CD14-positive monocyte (primary cell): ENCODE data around the gene ACTG1. TPM values are rescaled to one million over a fixed set of nuclear protein-coding genes. Genes with fewer than 3 reads are reported as not detected.

Source experiments
- DNase-seq, 3 donors: peaks; one replicate each; pipeline ENCODE4 v3.0.0-alpha.2; 2011 to 2022
- H2AFZ ChIP-seq: 2 replicates; pipeline ENCODE4 v1.6.0; 2012; ENCODE audit warnings: mild to moderate bottlenecking, low read depth, low read length, inconsistent platforms; ENCODE audit not compliant: insufficient read depth, poor library complexity, severe bottlenecking
- H3K27ac ChIP-seq, 2 donors: 1 replicate in 1 of 2; 2 replicates in 1 of 2; pipeline ENCODE4 v1.5.1; 2012 to 2013; ENCODE audit warnings: low read length in 2 of 2, control low read depth in 1 of 2, inconsistent platforms in 1 of 2, low read depth in 1 of 2, mild to moderate bottlenecking in 1 of 2
- H3K27me3 ChIP-seq, 2 donors: one replicate each; pipeline versions ENCODE4 v1.6.0 to v1.6.1; 2011 to 2013; ENCODE audit warnings: low read length in 2 of 2; ENCODE audit not compliant: control insufficient read depth in 2 of 2, insufficient read depth in 2 of 2
- H3K36me3 ChIP-seq, 2 donors: replicated peaks in 1 of 2; 1 replicate in 1 of 2; 2 replicates in 1 of 2; pipeline versions ENCODE4 v1.5.1 to v1.6.1; 2012 to 2013; ENCODE audit warnings: low read length in 2 of 2, control low read depth in 1 of 2, inconsistent platforms in 1 of 2, mild to moderate bottlenecking in 1 of 2; ENCODE audit not compliant: insufficient read depth in 2 of 2, control insufficient read depth in 1 of 2
- H3K4me1 ChIP-seq, 2 donors: 1 replicate in 1 of 2; 2 replicates in 1 of 2; pipeline versions ENCODE4 v1.5.1 to v1.6.1; 2012 to 2013; ENCODE audit warnings: low read length in 2 of 2, control low read depth in 1 of 2, inconsistent platforms in 1 of 2, mild to moderate bottlenecking in 1 of 2, moderate library complexity in 1 of 2; ENCODE audit not compliant: insufficient read depth in 2 of 2, control insufficient read depth in 1 of 2
- H3K4me2 ChIP-seq: replicated peaks from 2 replicates; pipeline ENCODE3; 2012; ENCODE audit warnings: low read length, moderate library complexity, mild to moderate bottlenecking; ENCODE audit not compliant: poor library complexity, severe bottlenecking; ENCODE audit errors: extremely low read depth
- H3K4me3 ChIP-seq, 3 experiments: fragments of 200-600 bp in 1 of 3; sonication (generic) in 1 of 3; replicated peaks in 1 of 3; 1 replicate in 2 of 3; 2 replicates in 1 of 3; pipeline ENCODE4 v1.5.1; 2011 to 2013; ENCODE audit warnings: low read length in 3 of 3, mild to moderate bottlenecking in 3 of 3, control low read depth in 2 of 3, low read depth in 2 of 3, inconsistent platforms in 1 of 3, moderate library complexity in 1 of 3
- H3K79me2 ChIP-seq: 2 replicates; pipeline ENCODE4 v1.6.0; 2012; ENCODE audit warnings: mild to moderate bottlenecking, control low read depth, inconsistent platforms, low read length, moderate library complexity; ENCODE audit not compliant: insufficient read depth
- H3K9ac ChIP-seq: 2 replicates; pipeline ENCODE4 v1.6.0; 2017; ENCODE audit warnings: low read length, mild to moderate bottlenecking; ENCODE audit not compliant: insufficient read depth, poor library complexity, severe bottlenecking
- H3K9me3 ChIP-seq, 2 donors: replicated peaks in 1 of 2; 1 replicate in 1 of 2; 2 replicates in 1 of 2; pipeline versions ENCODE4 v1.5.1 to v1.6.1; 2012 to 2013; ENCODE audit warnings: low read length in 2 of 2, control low read depth in 1 of 2; ENCODE audit not compliant: control insufficient read depth in 1 of 2, insufficient read depth in 1 of 2
- H4K20me1 ChIP-seq: 2 replicates; pipeline ENCODE4 v1.6.0; 2012; ENCODE audit warnings: mild to moderate bottlenecking, low read length, control low read depth, moderate library complexity; ENCODE audit not compliant: insufficient read depth
- H3K27ac Mint-ChIP-seq, 7 donors: one replicate each; pipeline ENCODE4 v1.8.0; 2020; ENCODE audit warnings: mild to moderate bottlenecking in 7 of 7, mixed read lengths in 7 of 7, moderate library complexity in 6 of 7, inconsistent platforms in 2 of 7
- H3K27me3 Mint-ChIP-seq, 3 donors: one replicate each; pipeline ENCODE4 v1.8.0; 2021 to 2022; ENCODE audit warnings: low read depth in 3 of 3, mild to moderate bottlenecking in 3 of 3, mixed read lengths in 3 of 3, moderate library complexity in 3 of 3, inconsistent platforms in 1 of 3
- H3K36me3 Mint-ChIP-seq, 2 donors: one replicate each; pipeline ENCODE4 v1.8.0; 2020; ENCODE audit warnings: mixed read lengths in 2 of 2, inconsistent platforms in 1 of 2, mild to moderate bottlenecking in 1 of 2
- H3K4me1 Mint-ChIP-seq: one replicate; pipeline ENCODE4 v1.8.0; 2020; ENCODE audit warnings: mild to moderate bottlenecking, mixed read lengths
- H3K4me3 Mint-ChIP-seq, 2 donors: one replicate each; pipeline ENCODE4 v1.8.0; 2020; ENCODE audit warnings: mild to moderate bottlenecking in 2 of 2, mixed read lengths in 2 of 2, moderate library complexity in 1 of 2
- H3K9me3 Mint-ChIP-seq, 7 donors: one replicate each; pipeline ENCODE4 v1.8.0; 2020 to 2022; ENCODE audit warnings: mixed read lengths in 7 of 7, mild to moderate bottlenecking in 6 of 7, moderate library complexity in 6 of 7, inconsistent platforms in 2 of 7
- WGBS: methylation state at CpG from one replicate; pipeline ENCODE4 v1.1.5; 2013; ENCODE audit warnings: missing lambda C conversion rate; ENCODE audit not compliant: insufficient coverage; 5-methylcytosine and 5-hydroxymethylcytosine counted together
- intact Hi-C, 2 donors: fragments of 100-400 bp; cut with micrococcal nuclease; formaldehyde crosslinking; loops; one replicate each; pipeline versions ENCODE4 v1.15.0 to v1.15.1; 2023
- polyA plus RNA-seq, 3 donors: library from polyadenylated mRNA; depleted of rRNA in 1 of 3; unstranded in 2 of 3; stranded (reverse) in 1 of 3; fragments of 300-500 nt in 2 of 3; fragments of >200 nt in 1 of 3; fragmentation: Illumina TruSeq in 2 of 3; gene quantifications; 1 replicate in 2 of 3; 2 replicates in 1 of 3; pipeline ENCODE4 v1.2.3, GENCODE V29; 2012 to 2021
- TF ChIP-seq, protein P1 (sequence below): fragments of 200-600 bp; IDR thresholded peaks from one replicate; pipeline ENCODE4 v1.8.0; 2022; ENCODE audit warnings: antibody characterized with exemption, mild to moderate bottlenecking

Gene ACTG1
- polyA plus RNA-seq, 3 donors, result 1,133 to 3,195 (median 1,620) TPM

DNA sequence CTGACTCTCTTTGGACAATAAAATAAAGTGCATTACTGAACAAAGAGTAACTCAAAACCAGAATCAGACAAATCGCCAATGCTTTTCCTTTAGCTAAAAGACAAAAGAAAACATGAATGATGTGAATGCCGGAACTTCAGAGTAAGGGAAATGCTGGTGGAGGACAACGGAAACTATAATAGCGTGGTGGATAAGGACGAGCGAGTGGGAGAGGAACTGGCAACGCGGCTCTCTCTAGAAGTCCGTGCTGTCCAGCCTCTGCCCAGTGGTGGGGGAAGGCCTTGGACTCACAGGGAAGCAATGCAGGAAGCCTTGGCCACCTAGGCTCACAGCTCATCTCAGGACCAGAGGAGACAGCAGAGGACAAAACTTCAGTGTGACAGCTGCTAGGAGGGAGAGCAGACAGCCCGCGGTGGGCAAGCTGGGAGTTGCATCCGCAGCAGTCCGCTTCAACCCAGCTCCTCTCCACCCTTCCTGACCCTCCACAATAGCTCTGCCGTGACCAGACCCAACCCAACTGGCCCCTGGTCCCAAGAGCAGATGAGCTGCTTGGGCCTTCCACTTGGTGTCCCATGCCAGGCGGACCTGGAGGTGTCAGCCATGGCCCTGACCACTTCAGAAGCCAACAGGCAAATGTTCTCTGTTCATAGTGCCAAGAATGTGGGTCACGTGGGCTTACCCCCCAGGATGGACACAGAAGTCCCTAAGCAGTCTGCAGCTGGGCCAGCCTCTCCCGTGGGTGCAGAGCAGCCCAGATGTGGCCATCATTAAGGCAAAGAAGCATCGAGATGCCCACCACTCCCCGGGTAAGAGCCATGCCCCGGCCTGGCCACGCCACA is 44.9 kb upstream of the ACTG1 start:
- H3K4me3 Mint-ChIP-seq, result no peak overlapping the region
- peaks cover 27 to 35% of the 10 kb centered on the region in 2 donors for H3K36me3 ChIP-seq
- WGBS, result 89% methylated on average over 17 of the region's 21 CpGs
- H3K27ac ChIP-seq, result peak overlapping the region in 1 of 2 donors; percentile 94
- H3K27ac Mint-ChIP-seq, result peak overlapping the region in 4 of 7 donors; percentile 41 to 97 (median 60)
- H3K9me3 Mint-ChIP-seq, result no peaks in the 10 kb centered on the region
- peaks cover 74% of the 10 kb centered on the region for H3K79me2 ChIP-seq
- TF ChIP-seq, protein P1, sequence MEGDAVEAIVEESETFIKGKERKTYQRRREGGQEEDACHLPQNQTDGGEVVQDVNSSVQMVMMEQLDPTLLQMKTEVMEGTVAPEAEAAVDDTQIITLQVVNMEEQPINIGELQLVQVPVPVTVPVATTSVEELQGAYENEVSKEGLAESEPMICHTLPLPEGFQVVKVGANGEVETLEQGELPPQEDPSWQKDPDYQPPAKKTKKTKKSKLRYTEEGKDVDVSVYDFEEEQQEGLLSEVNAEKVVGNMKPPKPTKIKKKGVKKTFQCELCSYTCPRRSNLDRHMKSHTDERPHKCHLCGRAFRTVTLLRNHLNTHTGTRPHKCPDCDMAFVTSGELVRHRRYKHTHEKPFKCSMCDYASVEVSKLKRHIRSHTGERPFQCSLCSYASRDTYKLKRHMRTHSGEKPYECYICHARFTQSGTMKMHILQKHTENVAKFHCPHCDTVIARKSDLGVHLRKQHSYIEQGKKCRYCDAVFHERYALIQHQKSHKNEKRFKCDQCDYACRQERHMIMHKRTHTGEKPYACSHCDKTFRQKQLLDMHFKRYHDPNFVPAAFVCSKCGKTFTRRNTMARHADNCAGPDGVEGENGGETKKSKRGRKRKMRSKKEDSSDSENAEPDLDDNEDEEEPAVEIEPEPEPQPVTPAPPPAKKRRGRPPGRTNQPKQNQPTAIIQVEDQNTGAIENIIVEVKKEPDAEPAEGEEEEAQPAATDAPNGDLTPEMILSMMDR, result no peak
- H3K36me3 Mint-ChIP-seq, result peaks cover 29 to 49% of the 10 kb centered on the region in 2 donors
- intact Hi-C loops, result loop anchor here in 1 of 2 donors (5.0 kb wide), 1 partner anchor 45 kb away; no protein-coding TSS in a partner anchor
- H2AFZ ChIP-seq, result no peak overlapping the region
- no peaks in the 10 kb centered on the region for H3K27me3 ChIP-seq
- H4K20me1 ChIP-seq, result peaks cover 37% of the 10 kb centered on the region
- no peak for DNase-seq
- H3K9ac ChIP-seq, result no peak overlapping the region
- H3K9me3 ChIP-seq, result no peaks in the 10 kb centered on the region
- no peak overlapping the region for H3K4me3 ChIP-seq
- peaks cover 74% of the 10 kb centered on the region for H3K4me1 Mint-ChIP-seq
- H3K27me3 Mint-ChIP-seq, result no peaks in the 10 kb centered on the region
- peaks cover 64 to 87% of the 10 kb centered on the region in 2 donors for H3K4me1 ChIP-seq
- no peak overlapping the region for H3K4me2 ChIP-seq

DNA sequence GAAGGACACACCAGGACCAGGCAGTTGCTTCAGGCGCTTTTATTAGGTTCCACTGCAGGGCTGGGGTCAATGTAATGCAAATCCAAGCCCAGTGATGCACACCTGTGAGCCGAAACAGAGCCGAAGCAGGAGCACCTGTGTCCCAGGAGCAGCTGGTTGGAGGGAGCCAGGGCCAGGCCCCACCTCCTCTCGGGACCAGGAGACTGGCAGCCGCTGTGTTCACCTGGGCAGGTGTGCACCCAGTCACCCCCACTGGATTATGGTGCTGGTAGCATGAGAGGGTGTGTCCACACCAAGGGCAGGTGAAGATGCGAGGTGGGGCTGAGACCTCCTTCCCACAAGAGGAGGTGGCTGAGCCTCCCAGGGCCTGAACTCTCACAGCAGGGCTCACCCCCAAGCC is 44.3 kb upstream of the ACTG1 start:
- 100% methylated on average over 2 of the region's 6 CpGs for WGBS

More for the DNA sequence above, 44.3 kb upstream of the ACTG1 start:
- H3K9me3 Mint-ChIP-seq, result no peaks in the 10 kb centered on the region
- H3K4me1 ChIP-seq, result peaks cover 57 to 81% of the 10 kb centered on the region in 2 donors
- H3K9me3 ChIP-seq, result no peaks in the 10 kb centered on the region
- peaks cover 27 to 45% of the 10 kb centered on the region in 2 donors for H3K36me3 Mint-ChIP-seq
- peaks cover 27 to 35% of the 10 kb centered on the region in 2 donors for H3K36me3 ChIP-seq
- no peak overlapping the region for H3K9ac ChIP-seq
- H3K27ac Mint-ChIP-seq, result peak overlapping the region in 1 of 7 donors; percentile 45
- TF ChIP-seq, protein P1, result no peak
- peaks cover 69% of the 10 kb centered on the region for H3K4me1 Mint-ChIP-seq
- H3K27ac ChIP-seq, result peak overlapping the region in 1 of 2 donors; percentile 94
- no peaks in the 10 kb centered on the region for H3K27me3 ChIP-seq
- intact Hi-C loops, result loop anchor here in 1 of 2 donors (5.0 kb wide), 1 partner anchor 45 kb away; no protein-coding TSS in a partner anchor
- peaks cover 37% of the 10 kb centered on the region for H4K20me1 ChIP-seq
- no peak overlapping the region for H2AFZ ChIP-seq
- DNase-seq, result no peak
- no peak overlapping the region for H3K4me2 ChIP-seq
- peaks cover 71% of the 10 kb centered on the region for H3K79me2 ChIP-seq
- H3K27me3 Mint-ChIP-seq, result no peaks in the 10 kb centered on the region
- no peak overlapping the region for H3K4me3 Mint-ChIP-seq
- no peak overlapping the region for H3K4me3 ChIP-seq
